ENCODE results near the gene ADCY3. TPM values are rescaled to one million over a fixed set of nuclear protein-coding genes. Genes with fewer than 3 reads are reported as not detected.

Gene ADCY3
- total and polyA plus RNA-seq, 2 of the 13 experiments (the other 11 are each of a cell fraction or from before 2014, with no cell fraction given), result 0.11 to 0.61 TPM

- TF ChIP-seq ZNF512B (CRISPR knock-in tag; IDR thresholded peaks at IDR 0.05; ENCODE audit: borderline replicate concordance), result 0 out of 2 replicates have a peak, but pooled peaks have one; percentile 27
- no peak for TF ChIP-seq JDP2 (CRISPR knock-in tag; IDR thresholded peaks at IDR 0.05; ENCODE audit: borderline replicate concordance)
- TF ChIP-seq GZF1 (CRISPR knock-in tag; IDR thresholded peaks at IDR 0.05), result no peak
- TF ChIP-seq TP53 (CRISPR knock-in tag; conservative IDR thresholded peaks at IDR 0.05), result no peak
- no peak for TF ChIP-seq ATF3 (CRISPR knock-in tag; IDR thresholded peaks at IDR 0.05)
- TF ChIP-seq ZNF34 (CRISPR knock-in tag; IDR thresholded peaks at IDR 0.05; ENCODE audit: borderline replicate concordance), result no peak
- TF ChIP-seq KMT2B (CRISPR knock-in tag; IDR thresholded peaks at IDR 0.05), result no peak
- 0 out of 2 replicates have a peak, but pooled peaks have one; percentile 20 for TF ChIP-seq RXRA (CRISPR knock-in tag; IDR thresholded peaks at IDR 0.05)
- no peak for TF ChIP-seq ZBTB42 (CRISPR knock-in tag; IDR thresholded peaks at IDR 0.05)
- no peak for TF ChIP-seq ZBTB1 (CRISPR knock-in tag; IDR thresholded peaks at IDR 0.05; ENCODE audit: borderline replicate concordance)
- no peak for TF ChIP-seq KAT7 (CRISPR knock-in tag; IDR thresholded peaks at IDR 0.05; ENCODE audit: borderline replicate concordance)
- peak; percentile 66; the same call in 1 of the 2 replicates for TF ChIP-seq NFKB2 (CRISPR knock-in tag; IDR thresholded peaks at IDR 0.05; ENCODE audit: borderline replicate concordance)
- TF ChIP-seq TIGD3 (CRISPR knock-in tag; IDR thresholded peaks at IDR 0.05; ENCODE audit: borderline replicate concordance), result no peak
- TF ChIP-seq CSRNP1 (CRISPR knock-in tag; IDR thresholded peaks at IDR 0.05), result no peak
- no peak for TF ChIP-seq ZNF180 (CRISPR knock-in tag; IDR thresholded peaks at IDR 0.05; ENCODE audit: borderline replicate concordance, low read depth)
- TF ChIP-seq ZNF382 (CRISPR knock-in tag; IDR thresholded peaks at IDR 0.05; ENCODE audit: borderline replicate concordance), result no peak
- peak; percentile 31; the same call in 1 of the 2 replicates for TF ChIP-seq GABPB1 (CRISPR knock-in tag; IDR thresholded peaks at IDR 0.05)
- TF ChIP-seq DZIP1 (CRISPR knock-in tag; IDR thresholded peaks at IDR 0.05), result peak; percentile 55; the same call in 1 of the 2 replicates
- no peak for TF ChIP-seq POGZ (CRISPR knock-in tag; IDR thresholded peaks at IDR 0.05)
- TF ChIP-seq NFIB (CRISPR knock-in tag; IDR thresholded peaks at IDR 0.05; ENCODE audit: borderline replicate concordance), result no peak
Measured at GRCh38 chr2:24827321-24828237, 92.5 kb downstream of the ADCY3 start (continued).

Measured in HepG2 (cell line).